ENCODE data around the gene AMBRA1. TPM values are rescaled to one million over a fixed set of nuclear protein-coding genes. Genes with fewer than 3 reads are reported as not detected.

The AMBRA1 gene
- polyA plus RNA-seq, 1 donor from 2014 or later, result 34.5 TPM

DNA sequence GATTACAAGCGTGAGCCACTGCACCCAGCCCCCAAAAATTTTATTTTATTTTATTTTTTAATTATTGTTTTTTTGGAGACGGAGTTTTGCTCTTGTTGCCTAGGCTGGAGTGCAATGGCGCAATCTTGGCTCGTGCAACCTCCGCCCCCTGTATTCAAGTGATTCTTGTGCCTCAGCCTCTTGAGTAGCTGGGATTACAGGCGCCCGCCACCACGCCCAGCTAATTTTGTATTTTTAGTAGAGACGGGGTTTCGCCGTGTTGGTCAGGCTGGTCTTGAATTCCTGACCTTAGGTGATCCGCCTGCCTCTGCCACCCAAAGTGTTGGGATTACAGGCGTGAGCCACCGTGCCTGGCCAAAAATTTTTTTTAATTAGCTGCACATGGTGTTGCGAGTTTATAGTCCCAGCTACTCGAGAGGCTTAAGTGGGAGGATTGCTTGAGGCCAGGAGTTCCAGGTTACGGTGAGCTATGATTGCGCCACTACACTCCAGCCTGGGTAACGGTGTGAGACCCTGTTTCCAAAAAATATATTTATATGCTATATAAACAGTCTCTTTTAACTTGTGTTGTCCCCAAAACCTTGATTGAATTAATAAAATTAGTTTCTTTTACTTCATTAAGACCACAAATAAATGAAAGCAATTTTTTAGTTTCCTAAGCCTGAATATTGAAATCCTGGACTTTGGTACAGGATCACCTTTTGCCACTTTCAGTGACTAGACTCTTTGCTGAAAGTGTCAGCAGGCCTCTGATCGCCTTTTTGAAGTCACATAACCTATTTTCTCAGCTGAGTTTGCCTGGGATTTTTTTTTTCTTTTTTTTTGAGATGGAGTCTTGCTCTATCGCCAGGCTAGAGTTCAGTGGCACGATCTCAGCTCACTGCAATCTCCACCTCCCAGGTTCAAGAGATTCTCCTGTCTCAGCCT is 39.7 kb upstream of the AMBRA1 start:
- Histone ChIP-seq H3K36me3 (ENCODE audit: insufficient read depth, low read length) (no peaks in the 10 kb centered on the region), H3K4me3 (ENCODE audit: low read length) (no peak overlapping the region), H3K9ac (ENCODE audit: low read length) (no peak overlapping the region), H3K9me3 (ENCODE audit: low read length) (no peaks in the 10 kb centered on the region), H3K27me3 (ENCODE audit: insufficient read depth, low read depth, low read length) (no peaks in the 10 kb centered on the region), H3K79me2 (replicated peaks; ENCODE audit: insufficient read depth, low read length) (no peaks in the 10 kb centered on the region), H4K20me1 (ENCODE audit: insufficient read depth) (no peaks in the 10 kb centered on the region), H3K9me2 (ENCODE audit: insufficient read depth, low read length) (no peaks in the 10 kb centered on the region), H3K4me2 (ENCODE audit: low read length) (no peak overlapping the region), H3F3A (ENCODE audit: insufficient read depth, low read length, poor library complexity, severe bottlenecking) (no peaks in the 10 kb centered on the region), H2AFZ (ENCODE audit: low read depth, low read length) (no peak overlapping the region), H3K27ac (ENCODE audit: low read length) (no peak overlapping the region)
- no peak for TF ChIP-seq MXI1 (conservative IDR thresholded peaks at IDR 0.05; ENCODE audit: poor library complexity, severe bottlenecking)
- no peak for TF ChIP-seq POLR2AphosphoS5 (IDR thresholded peaks at IDR 0.05)
- no peak for TF ChIP-seq EZH2 (IDR thresholded peaks at IDR 0.05; ENCODE audit: borderline replicate concordance, insufficient read depth, low read length, poor library complexity, severe bottlenecking)
- TF ChIP-seq, protein P1, sequence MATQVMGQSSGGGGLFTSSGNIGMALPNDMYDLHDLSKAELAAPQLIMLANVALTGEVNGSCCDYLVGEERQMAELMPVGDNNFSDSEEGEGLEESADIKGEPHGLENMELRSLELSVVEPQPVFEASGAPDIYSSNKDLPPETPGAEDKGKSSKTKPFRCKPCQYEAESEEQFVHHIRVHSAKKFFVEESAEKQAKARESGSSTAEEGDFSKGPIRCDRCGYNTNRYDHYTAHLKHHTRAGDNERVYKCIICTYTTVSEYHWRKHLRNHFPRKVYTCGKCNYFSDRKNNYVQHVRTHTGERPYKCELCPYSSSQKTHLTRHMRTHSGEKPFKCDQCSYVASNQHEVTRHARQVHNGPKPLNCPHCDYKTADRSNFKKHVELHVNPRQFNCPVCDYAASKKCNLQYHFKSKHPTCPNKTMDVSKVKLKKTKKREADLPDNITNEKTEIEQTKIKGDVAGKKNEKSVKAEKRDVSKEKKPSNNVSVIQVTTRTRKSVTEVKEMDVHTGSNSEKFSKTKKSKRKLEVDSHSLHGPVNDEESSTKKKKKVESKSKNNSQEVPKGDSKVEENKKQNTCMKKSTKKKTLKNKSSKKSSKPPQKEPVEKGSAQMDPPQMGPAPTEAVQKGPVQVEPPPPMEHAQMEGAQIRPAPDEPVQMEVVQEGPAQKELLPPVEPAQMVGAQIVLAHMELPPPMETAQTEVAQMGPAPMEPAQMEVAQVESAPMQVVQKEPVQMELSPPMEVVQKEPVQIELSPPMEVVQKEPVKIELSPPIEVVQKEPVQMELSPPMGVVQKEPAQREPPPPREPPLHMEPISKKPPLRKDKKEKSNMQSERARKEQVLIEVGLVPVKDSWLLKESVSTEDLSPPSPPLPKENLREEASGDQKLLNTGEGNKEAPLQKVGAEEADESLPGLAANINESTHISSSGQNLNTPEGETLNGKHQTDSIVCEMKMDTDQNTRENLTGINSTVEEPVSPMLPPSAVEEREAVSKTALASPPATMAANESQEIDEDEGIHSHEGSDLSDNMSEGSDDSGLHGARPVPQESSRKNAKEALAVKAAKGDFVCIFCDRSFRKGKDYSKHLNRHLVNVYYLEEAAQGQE (IDR thresholded peaks at IDR 0.05; ENCODE audit: borderline replicate concordance), result no peak
- no peak for TF ChIP-seq SMC3 (conservative IDR thresholded peaks at IDR 0.05; ENCODE audit: poor library complexity)
- TF ChIP-seq, protein P2, sequence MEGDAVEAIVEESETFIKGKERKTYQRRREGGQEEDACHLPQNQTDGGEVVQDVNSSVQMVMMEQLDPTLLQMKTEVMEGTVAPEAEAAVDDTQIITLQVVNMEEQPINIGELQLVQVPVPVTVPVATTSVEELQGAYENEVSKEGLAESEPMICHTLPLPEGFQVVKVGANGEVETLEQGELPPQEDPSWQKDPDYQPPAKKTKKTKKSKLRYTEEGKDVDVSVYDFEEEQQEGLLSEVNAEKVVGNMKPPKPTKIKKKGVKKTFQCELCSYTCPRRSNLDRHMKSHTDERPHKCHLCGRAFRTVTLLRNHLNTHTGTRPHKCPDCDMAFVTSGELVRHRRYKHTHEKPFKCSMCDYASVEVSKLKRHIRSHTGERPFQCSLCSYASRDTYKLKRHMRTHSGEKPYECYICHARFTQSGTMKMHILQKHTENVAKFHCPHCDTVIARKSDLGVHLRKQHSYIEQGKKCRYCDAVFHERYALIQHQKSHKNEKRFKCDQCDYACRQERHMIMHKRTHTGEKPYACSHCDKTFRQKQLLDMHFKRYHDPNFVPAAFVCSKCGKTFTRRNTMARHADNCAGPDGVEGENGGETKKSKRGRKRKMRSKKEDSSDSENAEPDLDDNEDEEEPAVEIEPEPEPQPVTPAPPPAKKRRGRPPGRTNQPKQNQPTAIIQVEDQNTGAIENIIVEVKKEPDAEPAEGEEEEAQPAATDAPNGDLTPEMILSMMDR (IDR thresholded peaks at IDR 0.05; ENCODE audit: poor library complexity, severe bottlenecking), result no peak
- TF ChIP-seq TAF1 (IDR thresholded peaks at IDR 0.05; ENCODE audit: low read depth), result no peak
- no peak for TF ChIP-seq EP300 (conservative IDR thresholded peaks at IDR 0.05; ENCODE audit: poor library complexity, severe bottlenecking)
- TF ChIP-seq RAD21 (conservative IDR thresholded peaks at IDR 0.05), result no peak

DNA sequence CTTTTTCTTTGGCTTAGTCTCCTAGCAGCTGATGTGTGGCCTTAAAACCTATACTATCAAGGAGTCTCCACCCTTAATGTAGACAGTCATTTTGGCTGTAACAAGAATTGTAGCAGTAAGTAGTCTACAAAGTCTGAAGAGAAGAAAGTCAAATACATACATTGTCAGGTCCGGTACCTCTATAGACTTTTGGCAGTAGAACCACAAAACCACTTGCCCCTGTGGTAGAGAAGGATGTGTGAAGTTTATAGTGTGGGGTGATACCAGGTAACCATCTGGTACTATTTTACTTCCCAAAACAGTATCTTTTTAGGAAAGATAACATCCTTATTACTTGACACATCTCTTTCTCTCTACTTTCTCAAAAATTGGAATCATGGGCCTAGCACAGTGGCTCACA is 38.7 kb upstream of the AMBRA1 start:
- TF ChIP-seq, protein P1 (IDR thresholded peaks at IDR 0.05; ENCODE audit: borderline replicate concordance), result no peak
- no peak for TF ChIP-seq POLR2AphosphoS5 (IDR thresholded peaks at IDR 0.05)
- TF ChIP-seq, protein P2 (IDR thresholded peaks at IDR 0.05; ENCODE audit: poor library complexity, severe bottlenecking), result no peak
- no peak for TF ChIP-seq RAD21 (conservative IDR thresholded peaks at IDR 0.05)
- TF ChIP-seq SMC3 (conservative IDR thresholded peaks at IDR 0.05; ENCODE audit: poor library complexity), result no peak
- TF ChIP-seq EZH2 (IDR thresholded peaks at IDR 0.05; ENCODE audit: borderline replicate concordance, insufficient read depth, low read length, poor library complexity, severe bottlenecking), result no peak
- TF ChIP-seq TAF1 (IDR thresholded peaks at IDR 0.05; ENCODE audit: low read depth), result no peak
- TF ChIP-seq EP300 (conservative IDR thresholded peaks at IDR 0.05; ENCODE audit: poor library complexity, severe bottlenecking), result no peak
- no peak for TF ChIP-seq MXI1 (conservative IDR thresholded peaks at IDR 0.05; ENCODE audit: poor library complexity, severe bottlenecking)
- Histone ChIP-seq H3K27me3 (ENCODE audit: insufficient read depth, low read depth, low read length) (no peaks in the 10 kb centered on the region), H2AFZ (ENCODE audit: low read depth, low read length) (no peak overlapping the region), H3K9ac (ENCODE audit: low read length) (no peak overlapping the region), H3K36me3 (ENCODE audit: insufficient read depth, low read length) (no peaks in the 10 kb centered on the region), H3K9me3 (ENCODE audit: low read length) (no peaks in the 10 kb centered on the region), H3K9me2 (ENCODE audit: insufficient read depth, low read length) (no peaks in the 10 kb centered on the region), H3K4me2 (ENCODE audit: low read length) (no peak overlapping the region), H3F3A (ENCODE audit: insufficient read depth, low read length, poor library complexity, severe bottlenecking) (no peaks in the 10 kb centered on the region), H3K79me2 (replicated peaks; ENCODE audit: insufficient read depth, low read length) (no peaks in the 10 kb centered on the region), H3K4me3 (ENCODE audit: low read length) (no peak overlapping the region), H3K27ac (ENCODE audit: low read length) (no peak overlapping the region), H4K20me1 (ENCODE audit: insufficient read depth) (no peaks in the 10 kb centered on the region)

All from neural cell (in vitro differentiated cells).